ENCODE data around the gene BCL2.

BCL2 gene

GRCh38 chr18:63090334-63090733 is 229.2 kb downstream of the BCL2 start:
- Histone ChIP-seq H3K4me3 (ENCODE audit: extremely low read depth, insufficient read depth, low read length, poor library complexity, severe bottlenecking) (no peak overlapping the region), H3K4me1 (ENCODE audit: control insufficient read depth, insufficient read depth, low read length, poor library complexity, severe bottlenecking) (peaks cover 6% of the 10 kb centered on the region), H3K27ac (ENCODE audit: low read depth, low read length, severe bottlenecking) (no peak overlapping the region), H3K9me3 (ENCODE audit: control insufficient read depth, low read length) (no peaks in the 10 kb centered on the region), H3K36me3 (ENCODE audit: control insufficient read depth, insufficient read depth, low read length) (no peaks in the 10 kb centered on the region)
- 85 to 89% methylated on average over 10 of the region's 12 CpGs for WGBS, 2 experiments (ENCODE audit: insufficient coverage in 2 of 2)

- Histone ChIP-seq H3K9me3 (ENCODE audit: control insufficient read depth, low read length) (no peaks in the 10 kb centered on the region), H3K27ac (ENCODE audit: low read depth, low read length, severe bottlenecking) (no peak overlapping the region), H3K4me3 (ENCODE audit: extremely low read depth, insufficient read depth, low read length, poor library complexity, severe bottlenecking) (no peak overlapping the region), H3K4me1 (ENCODE audit: control insufficient read depth, insufficient read depth, low read length, poor library complexity, severe bottlenecking) (peaks cover 6% of the 10 kb centered on the region), H3K36me3 (ENCODE audit: control insufficient read depth, insufficient read depth, low read length) (no peaks in the 10 kb centered on the region)
- 96 to 100% methylated on average over 8 to 10 of the region's 11 CpGs for WGBS, 2 experiments (ENCODE audit: insufficient coverage in 2 of 2)
These were observed 230.5 kb downstream of the BCL2 start for GRCh38 chr18:63089041-63089440.

- Histone ChIP-seq H3K36me3 (ENCODE audit: control insufficient read depth, insufficient read depth, low read length) (no peaks in the 10 kb centered on the region), H3K9me3 (ENCODE audit: control insufficient read depth, low read length) (no peaks in the 10 kb centered on the region), H3K27ac (ENCODE audit: low read depth, low read length, severe bottlenecking) (no peak overlapping the region), H3K4me3 (ENCODE audit: extremely low read depth, insufficient read depth, low read length, poor library complexity, severe bottlenecking) (no peak overlapping the region), H3K4me1 (ENCODE audit: control insufficient read depth, insufficient read depth, low read length, poor library complexity, severe bottlenecking) (peaks cover 6% of the 10 kb centered on the region)
- WGBS, 2 experiments (ENCODE audit: insufficient coverage in 2 of 2): 71 to 74% methylated on average over 5 to 7 of the region's 7 CpGs
These were observed 231.3 kb downstream of the BCL2 start for GRCh38 chr18:63088262-63088661.

GRCh38 chr18:63087421-63088230 is 231.9 kb downstream of the BCL2 start:
- Histone ChIP-seq H3K27ac (ENCODE audit: low read depth, low read length, severe bottlenecking) (no peak overlapping the region), H3K4me1 (ENCODE audit: control insufficient read depth, insufficient read depth, low read length, poor library complexity, severe bottlenecking) (peaks cover 6% of the 10 kb centered on the region), H3K9me3 (ENCODE audit: control insufficient read depth, low read length) (no peaks in the 10 kb centered on the region), H3K4me3 (ENCODE audit: extremely low read depth, insufficient read depth, low read length, poor library complexity, severe bottlenecking) (no peak overlapping the region), H3K36me3 (ENCODE audit: control insufficient read depth, insufficient read depth, low read length) (no peaks in the 10 kb centered on the region)
- 72 to 78% methylated on average over 2 to 6 of the region's 10 CpGs for WGBS, 2 experiments (ENCODE audit: insufficient coverage in 2 of 2)

- Histone ChIP-seq H3K36me3 (ENCODE audit: control insufficient read depth, insufficient read depth, low read length) (no peaks in the 10 kb centered on the region), H3K4me3 (ENCODE audit: extremely low read depth, insufficient read depth, low read length, poor library complexity, severe bottlenecking) (no peak overlapping the region), H3K27ac (ENCODE audit: low read depth, low read length, severe bottlenecking) (no peak overlapping the region), H3K9me3 (ENCODE audit: control insufficient read depth, low read length) (no peaks in the 10 kb centered on the region), H3K4me1 (ENCODE audit: control insufficient read depth, insufficient read depth, low read length, poor library complexity, severe bottlenecking) (peaks cover 6% of the 10 kb centered on the region)
- 86 to 96% methylated on average over 2 of the region's 5 CpGs for WGBS, 2 experiments (ENCODE audit: insufficient coverage in 2 of 2)
These were observed 234.0 kb downstream of the BCL2 start for GRCh38 chr18:63085611-63086010.

- H3K27ac ChIP-seq (ENCODE audit: low read depth, low read length, severe bottlenecking): no peak overlapping the region
- peaks cover 6% of the 10 kb centered on the region for H3K4me1 ChIP-seq (ENCODE audit: control insufficient read depth, insufficient read depth, low read length, poor library complexity, severe bottlenecking)
- H3K4me3 ChIP-seq (ENCODE audit: extremely low read depth, insufficient read depth, low read length, poor library complexity, severe bottlenecking): no peak overlapping the region
- 82 to 87% methylated on average over 5 to 6 of the region's 7 CpGs for WGBS, 2 experiments (ENCODE audit: insufficient coverage in 2 of 2)
- no peaks in the 10 kb centered on the region for H3K9me3 ChIP-seq (ENCODE audit: control insufficient read depth, low read length)
- no peaks in the 10 kb centered on the region for H3K36me3 ChIP-seq (ENCODE audit: control insufficient read depth, insufficient read depth, low read length)
These were observed 235.3 kb downstream of the BCL2 start for GRCh38 chr18:63084219-63084618.

- Histone ChIP-seq H3K27ac (ENCODE audit: low read depth, low read length, severe bottlenecking) (no peak overlapping the region), H3K4me1 (ENCODE audit: control insufficient read depth, insufficient read depth, low read length, poor library complexity, severe bottlenecking) (peaks cover 5% of the 10 kb centered on the region), H3K4me3 (ENCODE audit: extremely low read depth, insufficient read depth, low read length, poor library complexity, severe bottlenecking) (no peak overlapping the region), H3K36me3 (ENCODE audit: control insufficient read depth, insufficient read depth, low read length) (no peaks in the 10 kb centered on the region), H3K9me3 (ENCODE audit: control insufficient read depth, low read length) (no peaks in the 10 kb centered on the region)
- WGBS, 2 experiments (ENCODE audit: insufficient coverage in 2 of 2): 100% methylated on average over 1 of the region's 2 CpGs; no CpG with 5 or more reads in 1 of the 2 experiments
These were observed 236.0 kb downstream of the BCL2 start for GRCh38 chr18:63083555-63083954.

GRCh38 chr18:63083020-63083531 is 236.5 kb downstream of the BCL2 start:
- H3K9me3 ChIP-seq (ENCODE audit: control insufficient read depth, low read length): no peaks in the 10 kb centered on the region
- 78 to 80% methylated on average over 3 of the region's 8 CpGs for WGBS, 2 experiments (ENCODE audit: insufficient coverage in 2 of 2)
- no peaks in the 10 kb centered on the region for H3K36me3 ChIP-seq (ENCODE audit: control insufficient read depth, insufficient read depth, low read length)
- no peak overlapping the region for H3K27ac ChIP-seq (ENCODE audit: low read depth, low read length, severe bottlenecking)
- H3K4me1 ChIP-seq (ENCODE audit: control insufficient read depth, insufficient read depth, low read length, poor library complexity, severe bottlenecking): peaks cover under 1% of the 10 kb centered on the region
- no peak overlapping the region for H3K4me3 ChIP-seq (ENCODE audit: extremely low read depth, insufficient read depth, low read length, poor library complexity, severe bottlenecking)

GRCh38 chr18:63082366-63083019 is 237.1 kb downstream of the BCL2 start:
- Histone ChIP-seq H3K4me3 (ENCODE audit: extremely low read depth, insufficient read depth, low read length, poor library complexity, severe bottlenecking) (no peak overlapping the region), H3K9me3 (ENCODE audit: control insufficient read depth, low read length) (no peaks in the 10 kb centered on the region), H3K4me1 (ENCODE audit: control insufficient read depth, insufficient read depth, low read length, poor library complexity, severe bottlenecking) (no peaks in the 10 kb centered on the region), H3K27ac (ENCODE audit: low read depth, low read length, severe bottlenecking) (no peak overlapping the region), H3K36me3 (ENCODE audit: control insufficient read depth, insufficient read depth, low read length) (no peaks in the 10 kb centered on the region)
- 86 to 100% methylated on average over 3 to 4 of the region's 7 CpGs for WGBS, 2 experiments (ENCODE audit: insufficient coverage in 2 of 2)

- no peaks in the 10 kb centered on the region for H3K4me1 ChIP-seq (ENCODE audit: control insufficient read depth, insufficient read depth, low read length, poor library complexity, severe bottlenecking)
- no peaks in the 10 kb centered on the region for H3K9me3 ChIP-seq (ENCODE audit: control insufficient read depth, low read length)
These were observed 240.5 kb downstream of the BCL2 start for GRCh38 chr18:63079114-63079513.

GRCh38 chr18:63078471-63078870 is 241.1 kb downstream of the BCL2 start:
- 75 to 83% methylated on average over 1 of the region's 4 CpGs for WGBS, 2 experiments (ENCODE audit: insufficient coverage in 2 of 2)
- Histone ChIP-seq H3K4me3 (ENCODE audit: extremely low read depth, insufficient read depth, low read length, poor library complexity, severe bottlenecking) (no peak overlapping the region), H3K4me1 (ENCODE audit: control insufficient read depth, insufficient read depth, low read length, poor library complexity, severe bottlenecking) (no peaks in the 10 kb centered on the region), H3K9me3 (ENCODE audit: control insufficient read depth, low read length) (no peaks in the 10 kb centered on the region), H3K27ac (ENCODE audit: low read depth, low read length, severe bottlenecking) (no peak overlapping the region), H3K36me3 (ENCODE audit: control insufficient read depth, insufficient read depth, low read length) (no peaks in the 10 kb centered on the region)

More at GRCh38 chr18:63079114-63079513, 240.5 kb downstream of the BCL2 start:
- WGBS, 2 experiments (ENCODE audit: insufficient coverage in 2 of 2): 90 to 92% methylated on average over 1 of the region's 1 CpG
- H3K36me3 ChIP-seq (ENCODE audit: control insufficient read depth, insufficient read depth, low read length): no peaks in the 10 kb centered on the region
- no peak overlapping the region for H3K4me3 ChIP-seq (ENCODE audit: extremely low read depth, insufficient read depth, low read length, poor library complexity, severe bottlenecking)
- no peak overlapping the region for H3K27ac ChIP-seq (ENCODE audit: low read depth, low read length, severe bottlenecking)

Measured in mesodermal cell (in vitro differentiated cells).